ENCODE data around the gene DDX20. TPM values are rescaled to one million over a fixed set of nuclear protein-coding genes. Genes with fewer than 3 reads are reported as not detected.

DDX20 gene
- total RNA-seq, 1 donor from 2014 or later, result 21.5 TPM

DNA sequence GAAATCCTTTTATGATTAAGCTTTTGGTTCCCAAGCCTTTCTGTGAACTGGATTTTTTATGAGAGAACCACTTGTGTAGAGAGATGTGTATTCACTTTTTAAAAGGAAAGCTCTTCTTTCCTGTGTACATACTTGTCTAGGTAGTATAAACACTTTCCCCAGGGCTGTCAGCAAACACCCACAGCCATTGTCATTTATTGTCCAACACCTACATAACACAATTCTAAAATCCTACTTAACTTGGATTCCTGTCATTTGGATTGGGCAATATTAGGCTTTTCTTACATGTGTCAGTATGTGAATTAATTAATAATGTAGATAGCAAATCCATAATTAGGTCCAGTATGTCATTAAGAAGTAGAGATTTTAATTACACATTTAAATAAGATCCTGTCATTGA is 12.3 kb downstream of the DDX20 start:
- ATAC-seq (ENCODE audit: low read depth), result no peak
- no peak for DNase-seq
- H3K9me3 Mint-ChIP-seq, result no peaks in the 10 kb centered on the region
- H3K4me3 Mint-ChIP-seq, result no peak overlapping the region
- CTCF ChIA-PET, result interaction anchor here (0.8 to 5.5 kb wide), 11 partner anchors 12 to 369 kb away, joined by 3 to 86 read pairs (median 5); partner anchors contain the start of genes DDX20 and INKA2
- no peak overlapping the region for H3K27ac Mint-ChIP-seq
- POLR2A ChIA-PET, result interaction anchor here (1.4 to 1.7 kb wide), 2 partner anchors 12 to 260 kb away, joined by 5 to 6 read pairs; partner anchors contain the start of gene DDX20
- no peaks in the 10 kb centered on the region for H3K4me1 Mint-ChIP-seq
- H3K27me3 Mint-ChIP-seq, result no peaks in the 10 kb centered on the region
- H3K36me3 Mint-ChIP-seq (ENCODE audit: low read depth), result peaks cover 64% of the 10 kb centered on the region
- TF ChIP-seq CTCF (IDR thresholded peaks at IDR 0.05), result no peak
- intact Hi-C loops (cut with micrococcal nuclease), result loop anchor here (2.0 kb wide), 2 partner anchors 545 to 985 kb away; no protein-coding TSS in a partner anchor

DNA sequence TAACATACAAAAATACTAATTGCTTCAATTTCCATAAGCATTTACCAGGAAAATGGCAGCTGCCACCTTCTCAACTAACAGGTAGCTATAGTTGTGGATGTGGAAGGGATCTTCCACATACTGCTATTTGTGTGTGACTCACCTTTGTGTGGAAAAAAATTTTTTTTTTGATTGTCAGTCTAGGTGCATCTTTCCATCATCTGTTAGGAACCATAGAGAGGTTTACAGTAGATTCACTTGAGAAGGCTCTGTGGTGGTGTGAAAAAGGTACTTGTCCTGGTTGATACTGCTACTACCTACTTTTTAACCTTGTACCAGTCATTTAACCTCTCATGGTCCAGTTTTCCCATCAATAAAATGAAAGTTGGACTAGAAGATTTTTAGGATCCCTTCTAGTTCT is 12.9 kb downstream of the DDX20 start:
- Mint-ChIP-seq H3K4me1 (no peaks in the 10 kb centered on the region), H3K27me3 (no peaks in the 10 kb centered on the region), H3K36me3 (ENCODE audit: low read depth) (peaks cover 59% of the 10 kb centered on the region), H3K4me3 (no peak overlapping the region), H3K9me3 (no peaks in the 10 kb centered on the region), H3K27ac (no peak overlapping the region)
- intact Hi-C loops (cut with micrococcal nuclease), result loop anchor here (1.0 to 2.0 kb wide), 7 partner anchors 13 to 986 kb away; partner anchors contain the start of gene DDX20
- ChIA-PET CTCF (interaction anchor here (0.7 to 5.5 kb wide), 17 partner anchors 8 to 738 kb away, joined by 3 to 86 read pairs (median 5); partner anchors contain the start of gene INKA2), POLR2A (interaction anchor here (1.7 kb wide), 1 partner anchor 261 kb away, joined by 5 read pairs; no protein-coding TSS in a partner anchor)
- TF ChIP-seq CTCF (IDR thresholded peaks at IDR 0.05), result no peak
- DNase-seq (no peak), ATAC-seq (ENCODE audit: low read depth) (no peak)

DNA sequence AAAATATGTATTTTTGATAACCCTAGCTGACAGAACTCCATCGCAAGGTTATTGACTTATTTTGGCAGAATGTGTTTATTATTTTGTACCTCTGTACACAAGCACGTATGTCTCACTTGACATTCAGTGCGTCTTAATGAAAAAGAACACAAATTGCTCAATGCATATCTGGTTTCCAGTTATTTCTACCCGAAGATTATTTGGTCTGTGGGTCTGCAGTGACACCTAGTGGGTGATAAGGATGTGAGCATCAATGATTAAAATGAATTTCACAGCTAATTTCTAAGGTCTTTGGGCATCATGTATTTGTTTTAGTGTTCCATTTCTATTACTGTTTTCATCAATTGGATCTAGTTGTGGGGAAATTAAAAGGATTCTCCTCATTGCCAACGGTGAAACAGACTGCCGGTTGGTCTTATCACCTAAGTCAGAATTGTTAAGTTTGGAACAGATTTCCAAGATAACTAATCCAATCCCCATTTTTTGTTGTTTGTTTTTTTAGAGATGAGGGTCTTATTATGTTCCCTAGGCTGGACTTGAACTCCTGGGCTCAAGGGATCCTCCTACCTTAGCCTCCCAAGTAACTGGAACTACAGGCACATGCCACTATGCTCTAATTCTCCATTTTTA is 13.9 kb downstream of the DDX20 start:
- no peak overlapping the region for H3K27ac Mint-ChIP-seq
- no peak for TF ChIP-seq CTCF (IDR thresholded peaks at IDR 0.05)

DNA sequence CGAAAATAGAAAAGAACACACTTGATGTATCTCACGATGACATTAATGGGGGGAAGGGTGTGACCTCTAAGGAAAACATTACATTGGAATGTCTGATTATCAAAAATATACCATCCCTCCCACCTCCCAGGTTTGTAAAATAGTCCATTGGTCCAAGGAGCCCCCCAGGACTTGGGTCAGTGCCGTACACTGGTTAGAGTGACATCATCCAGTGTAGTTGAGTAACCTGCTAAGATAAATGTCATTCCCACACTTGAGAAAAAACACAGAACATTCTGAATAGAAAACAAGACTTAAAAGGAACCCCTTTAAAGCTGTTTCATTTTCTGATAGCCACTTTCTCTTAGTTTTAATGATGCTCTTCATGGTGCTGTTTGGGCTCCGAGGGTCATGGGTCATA is 15.2 kb downstream of the DDX20 start:
- intact Hi-C loops (cut with micrococcal nuclease), result no loop called here
- ATAC-seq (ENCODE audit: low read depth) (no peak), DNase-seq (no peak)
- CTCF ChIA-PET, result interaction anchor here (0.8 to 1.0 kb wide), 2 partner anchors 56 to 289 kb away, joined by 3 to 4 read pairs; no protein-coding TSS in a partner anchor
- Mint-ChIP-seq H3K36me3 (ENCODE audit: low read depth) (peaks cover 37% of the 10 kb centered on the region), H3K4me3 (no peak overlapping the region), H3K4me1 (no peaks in the 10 kb centered on the region), H3K27ac (no peak overlapping the region), H3K9me3 (no peaks in the 10 kb centered on the region), H3K27me3 (no peaks in the 10 kb centered on the region)
- POLR2A ChIA-PET, result no interaction called here
- no peak for TF ChIP-seq CTCF (IDR thresholded peaks at IDR 0.05)

More for the DNA sequence above, 13.9 kb downstream of the DDX20 start:
- ChIA-PET CTCF (interaction anchor here (0.7 to 5.5 kb wide), 24 partner anchors 9 to 739 kb away, joined by 3 to 86 read pairs (median 5); partner anchors contain the start of gene WDR77), POLR2A (interaction anchor here (1.0 to 1.7 kb wide), 2 partner anchors 55 to 262 kb away, joined by 4 to 5 read pairs; no protein-coding TSS in a partner anchor)
- Mint-ChIP-seq H3K36me3 (ENCODE audit: low read depth) (peaks cover 50% of the 10 kb centered on the region), H3K27me3 (no peaks in the 10 kb centered on the region), H3K4me3 (no peak overlapping the region), H3K9me3 (no peaks in the 10 kb centered on the region), H3K4me1 (no peaks in the 10 kb centered on the region)
- no peak for DNase-seq
- intact Hi-C loops (cut with micrococcal nuclease), result loop anchor here (1.0 to 2.0 kb wide), 7 partner anchors 14 to 987 kb away; partner anchors contain the start of gene DDX20
- peak; percentile 58 for ATAC-seq (ENCODE audit: low read depth)

DNA sequence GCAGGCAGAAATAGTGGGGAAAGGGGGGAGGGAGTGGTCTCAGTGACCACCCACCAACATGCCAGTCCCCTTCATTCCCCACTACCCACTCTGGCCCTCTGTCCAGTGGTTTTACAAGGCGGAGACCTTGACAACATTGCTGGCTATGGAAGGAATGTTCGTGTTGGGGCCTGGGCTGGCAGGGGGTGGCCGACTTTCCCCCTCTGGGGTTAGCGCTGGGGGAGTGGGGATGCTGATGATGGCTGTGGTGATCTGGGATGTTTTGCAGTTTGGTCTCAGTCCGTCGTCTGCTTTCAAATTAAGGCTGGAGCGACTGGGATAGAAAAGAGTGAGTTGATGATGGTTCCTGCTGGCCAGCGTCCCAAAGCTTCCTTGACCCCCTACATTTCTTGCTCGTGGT is 20.3 kb downstream of the DDX20 start:
- no peak overlapping the region for H3K27ac Mint-ChIP-seq
- ChIA-PET POLR2A (no interaction called here), CTCF (no interaction called here)
- H3K4me3 Mint-ChIP-seq, result no peak overlapping the region
- TF ChIP-seq CTCF (IDR thresholded peaks at IDR 0.05), result no peak
- H3K4me1 Mint-ChIP-seq, result no peaks in the 10 kb centered on the region
- H3K27me3 Mint-ChIP-seq, result no peaks in the 10 kb centered on the region
- H3K9me3 Mint-ChIP-seq, result no peaks in the 10 kb centered on the region
- DNase-seq (no peak), ATAC-seq (ENCODE audit: low read depth) (no peak)
- H3K36me3 Mint-ChIP-seq (ENCODE audit: low read depth), result no peaks in the 10 kb centered on the region
- intact Hi-C loops (cut with micrococcal nuclease), result no loop called here

Measured in activated B cell treated with CpG ODN at 0.5 μM for 24 hours (primary cell).